Measurements from ENCODE around the gene NUDT5.
"Not testable (repeated sequence)": the region's sequence is repeated elsewhere in the genome, so short reads cannot be mapped to it uniquely, and the experiment has no call there.

Gene NUDT5

DNA sequence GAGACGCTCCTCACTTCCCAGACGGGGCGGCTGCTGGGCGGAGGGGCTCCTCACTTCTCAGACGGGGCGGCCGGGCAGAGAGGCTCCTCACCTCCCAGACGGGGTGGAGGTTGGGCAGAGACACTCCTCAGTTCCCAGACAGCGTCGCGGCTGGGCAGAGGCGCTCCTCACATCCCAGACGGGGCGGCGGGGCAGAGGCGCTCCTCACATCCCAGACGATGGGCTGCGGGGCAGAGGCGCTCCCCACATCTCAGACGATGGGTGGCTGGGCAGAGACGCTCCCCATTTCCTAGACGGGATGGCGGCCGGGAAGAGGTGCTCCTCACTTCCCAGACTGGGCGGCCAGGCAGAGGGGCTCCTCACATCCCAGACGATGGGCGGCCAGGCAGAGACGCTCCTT, 30.7 kb upstream of the NUDT5 start:
- peaks cover 19% of the 10 kb centered on the region for H3K4me1 ChIP-seq (ENCODE audit: control insufficient read depth, insufficient read depth, low read length)
- not testable (repeated sequence) for H3K27ac ChIP-seq (ENCODE audit: low read length); H3K9me3 ChIP-seq (ENCODE audit: control insufficient read depth in 2 of 2, low read length in 2 of 2); H3K9ac ChIP-seq (ENCODE audit: low read length in 2 of 2); H3K4me3 ChIP-seq (ENCODE audit: low read length in 2 of 2); H3K36me3 ChIP-seq (ENCODE audit: control insufficient read depth in 2 of 2, insufficient read depth in 2 of 2, low read length in 2 of 2); H3K27me3 ChIP-seq (ENCODE audit: control insufficient read depth in 1 of 2, insufficient read depth in 2 of 2, low read length in 2 of 2)

DNA sequence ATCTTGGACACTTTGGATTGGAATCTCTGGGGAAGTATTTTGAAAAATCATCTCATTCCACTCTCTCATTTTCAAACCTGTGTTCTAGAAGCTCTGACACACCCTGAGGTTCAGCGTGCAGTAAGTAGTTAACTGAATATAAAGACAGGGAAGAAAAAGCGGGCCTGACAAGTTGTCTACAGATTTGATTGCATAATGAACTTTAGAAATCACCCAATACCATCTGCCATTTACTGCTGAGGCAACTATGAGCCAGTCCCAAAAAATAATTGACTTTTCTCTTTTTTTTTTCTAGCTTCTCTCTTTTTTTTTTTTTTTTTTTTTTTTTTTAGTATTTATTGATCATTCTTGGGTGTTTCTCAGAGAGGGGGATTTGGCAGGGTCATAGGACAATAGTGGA, 29.8 kb upstream of the NUDT5 start:
- no peaks in the 10 kb centered on the region for H3K9me3 ChIP-seq (ENCODE audit: control insufficient read depth in 2 of 2, low read length in 2 of 2)
- H3K4me3 ChIP-seq (ENCODE audit: low read length in 2 of 2): no peak overlapping the region
- H3K9ac ChIP-seq (ENCODE audit: low read length in 2 of 2): no peak overlapping the region
- peaks cover 23% of the 10 kb centered on the region for H3K4me1 ChIP-seq (ENCODE audit: control insufficient read depth, insufficient read depth, low read length)
- no peak overlapping the region for H3K27ac ChIP-seq (ENCODE audit: low read length)
- peaks cover 0 to 8% of the 10 kb centered on the region in 2 donors for H3K36me3 ChIP-seq (ENCODE audit: control insufficient read depth in 2 of 2, insufficient read depth in 2 of 2, low read length in 2 of 2)
- no peaks in the 10 kb centered on the region for H3K27me3 ChIP-seq (ENCODE audit: control insufficient read depth in 1 of 2, insufficient read depth in 2 of 2, low read length in 2 of 2)

DNA sequence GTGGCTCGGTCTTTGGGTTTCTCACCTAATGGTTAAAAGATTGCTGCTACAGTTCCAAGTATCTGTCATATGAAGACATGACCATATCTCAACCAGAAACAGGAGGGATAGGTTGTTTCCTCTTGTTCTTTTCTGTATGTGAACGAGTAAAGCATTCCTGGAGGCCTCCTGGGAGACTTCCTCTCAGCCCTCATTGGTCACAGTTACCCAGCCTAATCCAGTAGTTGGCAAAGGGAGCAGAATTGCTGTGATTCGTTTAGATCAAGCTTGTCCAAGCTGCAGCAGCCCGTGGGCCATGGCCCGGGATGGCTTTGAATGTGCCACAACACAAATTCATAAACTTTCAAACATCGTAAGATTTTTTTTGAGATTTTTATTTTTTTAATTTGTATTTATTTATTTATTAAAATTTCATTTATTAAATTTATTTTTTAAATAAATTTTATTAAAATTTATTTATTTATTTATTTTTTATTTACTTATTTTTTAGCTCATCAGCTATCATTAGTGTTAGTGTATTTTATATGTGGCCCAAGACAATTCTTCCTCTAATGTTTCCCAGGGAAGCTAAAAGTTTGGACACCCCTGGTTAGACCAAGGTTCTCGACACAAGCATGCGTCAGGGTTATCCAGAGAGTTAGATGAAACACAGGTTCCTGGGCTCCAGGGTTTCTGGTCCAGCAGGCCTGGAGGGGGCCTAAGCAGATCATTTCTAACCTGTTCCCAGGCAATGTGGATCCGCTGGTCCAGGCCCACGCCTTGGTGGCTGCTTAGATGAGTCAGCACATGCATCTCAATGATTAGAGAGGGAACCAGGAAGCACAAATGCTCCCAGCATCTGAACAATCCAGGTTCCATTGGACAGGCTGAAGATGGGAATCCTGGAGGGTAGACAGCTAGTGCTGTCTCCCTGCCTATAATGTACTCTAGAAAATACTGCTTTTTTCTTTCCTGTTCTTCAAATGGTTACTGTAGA, 25.9 kb upstream of the NUDT5 start:
- Histone ChIP-seq H3K4me1 (ENCODE audit: control insufficient read depth, insufficient read depth, low read length) (peaks cover 34% of the 10 kb centered on the region), H3K9me3 (ENCODE audit: control insufficient read depth in 2 of 2, low read length in 2 of 2) (no peaks in the 10 kb centered on the region), H3K27ac (ENCODE audit: low read length) (peak overlapping the region; percentile 58), H3K4me3 (ENCODE audit: low read length in 2 of 2) (no peak overlapping the region), H3K27me3 (ENCODE audit: control insufficient read depth in 1 of 2, insufficient read depth in 2 of 2, low read length in 2 of 2) (no peaks in the 10 kb centered on the region), H3K36me3 (ENCODE audit: control insufficient read depth in 2 of 2, insufficient read depth in 2 of 2, low read length in 2 of 2) (peaks cover 13% of the 10 kb centered on the region in 2 donors), H3K9ac (ENCODE audit: low read length in 2 of 2) (no peak overlapping the region)

DNA sequence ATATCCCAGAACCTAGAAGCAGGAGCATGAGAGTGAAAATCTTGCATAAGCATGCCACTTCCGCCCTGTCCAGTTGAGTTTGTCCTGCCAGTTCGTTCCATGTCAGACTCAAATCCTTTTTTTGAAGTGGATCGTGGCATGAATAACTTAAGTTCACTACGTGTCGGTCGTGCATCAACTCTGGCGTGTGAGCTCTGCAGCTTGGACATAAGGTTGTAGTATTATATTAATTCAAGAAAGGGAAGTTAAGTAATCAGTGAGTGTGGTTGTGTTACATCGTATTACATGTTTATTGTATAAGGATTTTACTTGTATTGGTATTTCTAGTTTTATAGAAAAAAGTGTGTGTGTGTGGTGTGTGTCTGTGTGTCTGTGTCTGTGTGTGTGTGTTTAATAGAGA, 23.3 kb upstream of the NUDT5 start:
- Histone ChIP-seq H3K36me3 (ENCODE audit: control insufficient read depth in 2 of 2, insufficient read depth in 2 of 2, low read length in 2 of 2) (peaks cover 13% of the 10 kb centered on the region in 2 donors), H3K9ac (ENCODE audit: low read length in 2 of 2) (no peak overlapping the region), H3K27me3 (ENCODE audit: control insufficient read depth in 1 of 2, insufficient read depth in 2 of 2, low read length in 2 of 2) (no peaks in the 10 kb centered on the region), H3K27ac (ENCODE audit: low read length) (no peak overlapping the region), H3K4me1 (ENCODE audit: control insufficient read depth, insufficient read depth, low read length) (peaks cover 28% of the 10 kb centered on the region), H3K4me3 (ENCODE audit: low read length in 2 of 2) (no peak overlapping the region), H3K9me3 (ENCODE audit: control insufficient read depth in 2 of 2, low read length in 2 of 2) (no peaks in the 10 kb centered on the region)

GRCh38 chr10:12214763-12215218, 19.1 kb upstream of the NUDT5 start:
- peak overlapping the region; percentile 54 to 57 for H3K4me3 ChIP-seq (ENCODE audit: low read length in 2 of 2)
- H3K36me3 ChIP-seq (ENCODE audit: control insufficient read depth in 2 of 2, insufficient read depth in 2 of 2, low read length in 2 of 2): peaks cover 20 to 24% of the 10 kb centered on the region in 2 donors
- H3K4me1 ChIP-seq (ENCODE audit: control insufficient read depth, insufficient read depth, low read length): peaks cover 4% of the 10 kb centered on the region
- peak overlapping the region; percentile 1 to 35 for H3K9ac ChIP-seq (ENCODE audit: low read length in 2 of 2)
- H3K27me3 ChIP-seq (ENCODE audit: control insufficient read depth in 1 of 2, insufficient read depth in 2 of 2, low read length in 2 of 2): no peaks in the 10 kb centered on the region
- H3K27ac ChIP-seq (ENCODE audit: low read length): peak overlapping the region; percentile 43
- H3K9me3 ChIP-seq (ENCODE audit: control insufficient read depth in 2 of 2, low read length in 2 of 2): no peaks in the 10 kb centered on the region

DNA sequence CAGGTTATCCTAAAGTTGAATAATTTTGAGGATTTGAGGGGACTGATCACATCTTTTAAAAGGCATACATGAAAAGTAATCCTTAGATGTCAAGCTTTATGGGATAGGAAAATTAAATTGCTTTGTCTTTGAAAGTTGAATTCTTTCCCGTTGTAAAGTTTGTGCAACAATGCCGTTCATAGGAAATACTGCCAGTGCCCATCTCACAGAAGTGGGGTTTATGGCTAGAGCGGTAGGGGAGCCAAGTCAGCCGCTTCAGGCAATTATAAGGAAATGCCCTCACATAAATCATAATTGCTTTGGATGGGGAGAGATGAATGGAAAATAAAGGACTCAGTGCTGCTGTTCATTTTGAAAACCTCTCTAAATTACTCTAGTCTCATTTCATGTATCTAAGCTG, 18.4 kb upstream of the NUDT5 start:
- H3K9me3 ChIP-seq (ENCODE audit: control insufficient read depth in 2 of 2, low read length in 2 of 2): no peaks in the 10 kb centered on the region
- peaks cover 4% of the 10 kb centered on the region for H3K4me1 ChIP-seq (ENCODE audit: control insufficient read depth, insufficient read depth, low read length)
- H3K27me3 ChIP-seq (ENCODE audit: control insufficient read depth in 1 of 2, insufficient read depth in 2 of 2, low read length in 2 of 2): no peaks in the 10 kb centered on the region
- peak overlapping the region; percentile 43 for H3K27ac ChIP-seq (ENCODE audit: low read length)
- no peak overlapping the region for H3K9ac ChIP-seq (ENCODE audit: low read length in 2 of 2)
- no peak overlapping the region for H3K4me3 ChIP-seq (ENCODE audit: low read length in 2 of 2)
- H3K36me3 ChIP-seq (ENCODE audit: control insufficient read depth in 2 of 2, insufficient read depth in 2 of 2, low read length in 2 of 2): peaks cover 20 to 24% of the 10 kb centered on the region in 2 donors

DNA sequence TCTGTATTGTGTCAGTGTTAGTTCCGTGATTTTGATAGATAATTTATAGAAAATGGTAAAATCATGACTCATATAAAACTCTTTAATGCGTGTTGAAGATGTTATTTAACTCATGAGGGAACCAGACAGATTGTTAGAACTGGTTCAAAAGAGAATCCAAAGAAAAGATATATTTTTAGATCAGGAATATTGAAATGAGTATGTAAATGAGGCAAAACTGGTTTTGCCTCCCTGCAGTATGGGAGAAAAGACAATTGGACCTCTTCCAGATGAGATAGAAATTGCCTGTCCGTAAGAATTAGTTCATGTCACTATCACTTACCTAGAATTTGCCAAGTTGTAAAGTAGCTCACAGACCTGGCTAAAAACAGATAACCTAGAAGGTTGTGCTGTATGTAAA, 17.9 kb upstream of the NUDT5 start:
- Histone ChIP-seq H3K27me3 (ENCODE audit: control insufficient read depth in 1 of 2, insufficient read depth in 2 of 2, low read length in 2 of 2) (no peaks in the 10 kb centered on the region), H3K4me1 (ENCODE audit: control insufficient read depth, insufficient read depth, low read length) (peaks cover under 1% of the 10 kb centered on the region), H3K9me3 (ENCODE audit: control insufficient read depth in 2 of 2, low read length in 2 of 2) (no peaks in the 10 kb centered on the region), H3K9ac (ENCODE audit: low read length in 2 of 2) (no peak overlapping the region), H3K27ac (ENCODE audit: low read length) (no peak overlapping the region), H3K36me3 (ENCODE audit: control insufficient read depth in 2 of 2, insufficient read depth in 2 of 2, low read length in 2 of 2) (peaks cover 15 to 22% of the 10 kb centered on the region in 2 donors), H3K4me3 (ENCODE audit: low read length in 2 of 2) (no peak overlapping the region)

DNA sequence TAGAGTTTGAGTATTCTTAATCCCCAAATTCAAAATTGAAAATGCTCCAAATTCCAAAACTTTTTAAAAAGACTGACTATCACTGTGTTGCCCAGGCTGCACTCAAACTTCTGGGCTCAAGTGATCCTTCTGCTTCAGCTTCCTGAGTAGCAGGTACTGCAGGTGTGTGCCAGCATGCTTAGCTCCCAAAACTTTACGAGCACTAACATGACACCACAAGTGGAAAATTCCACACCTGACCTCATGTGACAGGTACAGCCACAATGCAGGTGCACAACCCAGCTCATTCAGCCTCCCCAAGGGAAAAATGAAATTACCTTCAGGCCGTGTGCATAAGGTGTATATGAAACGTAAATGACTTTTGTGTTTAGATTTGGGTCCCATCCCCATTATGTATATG, 16.8 kb upstream of the NUDT5 start:
- Histone ChIP-seq H3K9me3 (ENCODE audit: control insufficient read depth in 2 of 2, low read length in 2 of 2) (no peaks in the 10 kb centered on the region), H3K4me1 (ENCODE audit: control insufficient read depth, insufficient read depth, low read length) (no peaks in the 10 kb centered on the region), H3K27ac (ENCODE audit: low read length) (no peak overlapping the region), H3K9ac (ENCODE audit: low read length in 2 of 2) (no peak overlapping the region), H3K36me3 (ENCODE audit: control insufficient read depth in 2 of 2, insufficient read depth in 2 of 2, low read length in 2 of 2) (peaks cover 12 to 21% of the 10 kb centered on the region in 2 donors), H3K27me3 (ENCODE audit: control insufficient read depth in 1 of 2, insufficient read depth in 2 of 2, low read length in 2 of 2) (no peaks in the 10 kb centered on the region), H3K4me3 (ENCODE audit: low read length in 2 of 2) (no peak overlapping the region)

DNA sequence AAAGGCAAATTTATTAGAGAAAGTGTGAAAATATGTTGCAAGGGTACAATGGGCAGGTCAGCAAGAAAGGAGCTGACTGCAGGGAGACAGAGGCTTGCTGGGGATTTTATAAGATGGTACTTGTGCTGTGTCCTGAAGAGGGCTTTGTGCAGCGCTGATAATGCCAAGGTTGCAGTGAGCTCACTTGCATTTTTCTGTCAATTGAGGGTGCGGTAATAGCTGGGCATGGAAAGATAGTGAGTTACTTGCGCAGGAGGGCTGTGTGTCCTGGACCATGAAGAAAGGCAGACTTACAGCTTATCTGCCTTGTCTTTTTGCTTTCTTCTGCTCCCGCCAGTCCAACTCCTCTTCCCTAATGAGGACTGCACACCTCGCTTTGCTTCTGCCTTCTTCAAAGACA, 12.8 kb upstream of the NUDT5 start:
- Histone ChIP-seq H3K27me3 (ENCODE audit: control insufficient read depth in 1 of 2, insufficient read depth in 2 of 2, low read length in 2 of 2) (no peaks in the 10 kb centered on the region), H3K36me3 (ENCODE audit: control insufficient read depth in 2 of 2, insufficient read depth in 2 of 2, low read length in 2 of 2) (peaks cover 17 to 20% of the 10 kb centered on the region in 2 donors), H3K9me3 (ENCODE audit: control insufficient read depth in 2 of 2, low read length in 2 of 2) (no peaks in the 10 kb centered on the region), H3K4me1 (ENCODE audit: control insufficient read depth, insufficient read depth, low read length) (no peaks in the 10 kb centered on the region), H3K27ac (ENCODE audit: low read length) (no peak overlapping the region), H3K9ac (ENCODE audit: low read length in 2 of 2) (no peak overlapping the region), H3K4me3 (ENCODE audit: low read length in 2 of 2) (no peak overlapping the region)

GRCh38 chr10:12207114-12207513, 11.4 kb upstream of the NUDT5 start:
- H3K4me3 ChIP-seq (ENCODE audit: low read length in 2 of 2): no peak overlapping the region
- H3K27ac ChIP-seq (ENCODE audit: low read length): no peak overlapping the region
- peaks cover 25 to 27% of the 10 kb centered on the region in 2 donors for H3K36me3 ChIP-seq (ENCODE audit: control insufficient read depth in 2 of 2, insufficient read depth in 2 of 2, low read length in 2 of 2)
- no peaks in the 10 kb centered on the region for H3K27me3 ChIP-seq (ENCODE audit: control insufficient read depth in 1 of 2, insufficient read depth in 2 of 2, low read length in 2 of 2)
- no peaks in the 10 kb centered on the region for H3K9me3 ChIP-seq (ENCODE audit: control insufficient read depth in 2 of 2, low read length in 2 of 2)
- H3K4me1 ChIP-seq (ENCODE audit: control insufficient read depth, insufficient read depth, low read length): no peaks in the 10 kb centered on the region
- no peak overlapping the region for H3K9ac ChIP-seq (ENCODE audit: low read length in 2 of 2)

GRCh38 chr10:12205082-12205481, 9.4 kb upstream of the NUDT5 start:
- Histone ChIP-seq H3K9me3 (ENCODE audit: control insufficient read depth in 2 of 2, low read length in 2 of 2) (no peaks in the 10 kb centered on the region), H3K4me3 (ENCODE audit: low read length in 2 of 2) (no peak overlapping the region), H3K27ac (ENCODE audit: low read length) (no peak overlapping the region), H3K36me3 (ENCODE audit: control insufficient read depth in 2 of 2, insufficient read depth in 2 of 2, low read length in 2 of 2) (peaks cover 24 to 27% of the 10 kb centered on the region in 2 donors), H3K9ac (ENCODE audit: low read length in 2 of 2) (no peak overlapping the region), H3K4me1 (ENCODE audit: control insufficient read depth, insufficient read depth, low read length) (no peaks in the 10 kb centered on the region), H3K27me3 (ENCODE audit: control insufficient read depth in 1 of 2, insufficient read depth in 2 of 2, low read length in 2 of 2) (no peaks in the 10 kb centered on the region)
